T-cell (primary cell): ENCODE measurements around the gene AP2A2. TPM values are rescaled to one million over a fixed set of nuclear protein-coding genes. Genes with fewer than 3 reads are reported as not detected.
A peak's percentile ranks its signal among the peaks of the same experiment; 100 is the strongest.

Experiments
- ATAC-seq, 4 experiments: fragments of 200-7000 bp in 3 of 4; fragments of 150-1000 bp in 1 of 4; cut with Tn5 transposase; replicated peaks in 1 of 4; 1 replicate in 3 of 4; 2 replicates in 1 of 4; pipeline ENCODE4 v1.10.0; 2021; ENCODE audit warnings: moderate library complexity in 3 of 4, mild to moderate bottlenecking in 2 of 4, moderate number of reproducible peaks in 1 of 4
- CTCF ChIA-PET, 2 donors: fragments of 300-600 bp; sonication (Branson Sonifier 250); formaldehyde crosslinking; loops; one replicate each; lab custom pipeline; 2022; ENCODE audit warnings: antibody characterized with exemption in 2 of 2; lab: Charles Lee
- POLR2A ChIA-PET, 2 donors: fragments of 300-600 bp; sonication (Branson Sonifier 250); formaldehyde crosslinking; loops; one replicate each; lab custom pipeline; 2022; ENCODE audit warnings: antibody characterized with exemption in 2 of 2; lab: Charles Lee
- DNase-seq, 35 experiments: peaks; one replicate each; pipeline versions ENCODE4 v3.0.0 to v3.0.0-alpha.2; 2013 to 2023
- H3K27ac ChIP-seq: one replicate; pipeline ENCODE4 v1.5.1; 2013; ENCODE audit warnings: low read length
- H3K27me3 ChIP-seq, 2 experiments: replicated peaks in 1 of 2; 1 replicate in 1 of 2; 2 replicates in 1 of 2; pipeline versions ENCODE4 v1.6.1 to v1.7.0; 2013; ENCODE audit warnings: low read length in 1 of 2, mixed read lengths in 1 of 2; ENCODE audit not compliant: control insufficient read depth in 2 of 2, insufficient read depth in 2 of 2; ENCODE audit errors: extremely low read depth in 1 of 2
- H3K36me3 ChIP-seq, 2 donors: 1 replicate in 1 of 2; 2 replicates in 1 of 2; pipeline versions ENCODE4 v1.6.1 to v1.7.0; 2013; ENCODE audit warnings: low read length in 1 of 2; ENCODE audit not compliant: control insufficient read depth in 2 of 2, insufficient read depth in 1 of 2; ENCODE audit errors: extremely low read depth in 1 of 2
- H3K4me1 ChIP-seq, 2 experiments: 1 replicate in 1 of 2; 2 replicates in 1 of 2; pipeline versions ENCODE4 v1.6.1 to v1.7.0; 2013; ENCODE audit warnings: low read length in 2 of 2, mixed read lengths in 1 of 2; ENCODE audit not compliant: insufficient read depth in 2 of 2, control insufficient read depth in 1 of 2; ENCODE audit errors: extremely low read depth in 1 of 2
- H3K4me3 ChIP-seq, 2 donors: 1 replicate in 1 of 2; 2 replicates in 1 of 2; pipeline versions ENCODE4 v1.5.1 to v1.7.0; 2013; ENCODE audit warnings: mild to moderate bottlenecking in 2 of 2, low read length in 1 of 2, moderate library complexity in 1 of 2; ENCODE audit not compliant: control insufficient read depth in 1 of 2; ENCODE audit errors: extremely low read depth in 1 of 2
- H3K9me3 ChIP-seq: 2 replicates; pipeline ENCODE4 v1.7.0; 2013
- H3K27ac Mint-ChIP-seq, 2 donors: one replicate each; pipeline ENCODE4 v1.8.0; 2020 to 2021; ENCODE audit warnings: mild to moderate bottlenecking in 2 of 2, mixed read lengths in 2 of 2
- H3K27me3 Mint-ChIP-seq, 2 donors: one replicate each; pipeline ENCODE4 v1.8.0; 2021 to 2022; ENCODE audit warnings: mixed read lengths in 2 of 2
- H3K36me3 Mint-ChIP-seq: one replicate; pipeline ENCODE4 v1.8.0; 2021; ENCODE audit warnings: mixed read lengths
- H3K4me1 Mint-ChIP-seq, 3 donors: one replicate each; pipeline ENCODE4 v1.8.0; 2020 to 2022; ENCODE audit warnings: mixed read lengths in 3 of 3, mild to moderate bottlenecking in 1 of 3
- H3K4me3 Mint-ChIP-seq, 3 donors: one replicate each; pipeline ENCODE4 v1.8.0; 2020 to 2022; ENCODE audit warnings: mild to moderate bottlenecking in 3 of 3, mixed read lengths in 3 of 3, moderate library complexity in 3 of 3
- H3K9me3 Mint-ChIP-seq, 3 donors: one replicate each; pipeline ENCODE4 v1.8.0; 2020 to 2022; ENCODE audit warnings: mixed read lengths in 3 of 3
- WGBS: methylation state at CpG from one replicate; pipeline ENCODE4 v1.1.5; 2013; ENCODE audit warnings: missing lambda C conversion rate; ENCODE audit not compliant: insufficient coverage; 5-methylcytosine and 5-hydroxymethylcytosine counted together
- total RNA-seq, 35 experiments: library from RNA in 6 of 35; stranded (reverse) in 6 of 35; fragments of 120-200 nt in 1 of 35; gene quantifications; one replicate each; pipeline versions ENCODE4 v1.2.1 to v1.2.4 and lab custom pipeline; 2013 to 2026

The AP2A2 gene
- total RNA-seq, 5 donors from 2014 or later (not counting 1 experiment from before 2014, with no cell fraction given): 59.6 to 85.3 (median 70.8) TPM

- ATAC-seq (no peak), DNase-seq (no peak)
- Mint-ChIP-seq H3K4me1 (no peaks in the 10 kb centered on the region), H3K9me3 (no peaks in the 10 kb centered on the region), H3K4me3 (no peak overlapping the region), H3K27me3 (peaks cover 3 to 8% of the 10 kb centered on the region in 2 donors), H3K27ac (no peak overlapping the region), H3K36me3 (no peaks in the 10 kb centered on the region)
- no peaks in the 10 kb centered on the region for H3K36me3 ChIP-seq
- ChIA-PET POLR2A (no interaction called here), CTCF (no interaction called here)
- H3K27ac ChIP-seq: no peak overlapping the region
- no peak overlapping the region for H3K4me3 ChIP-seq
- no peaks in the 10 kb centered on the region for H3K4me1 ChIP-seq
- no peaks in the 10 kb centered on the region for H3K9me3 ChIP-seq
- WGBS: 97% methylated on average over 4 of the region's 8 CpGs
- peaks cover 0 to 37% of the 10 kb centered on the region in 2 experiments for H3K27me3 ChIP-seq
These were observed 115.4 kb downstream of the AP2A2 start for GRCh38 chr11:1041149-1041467.

GRCh38 chr11:1041471-1041870, 115.8 kb downstream of the AP2A2 start:
- WGBS: 80% methylated on average over 2 of the region's 9 CpGs
- peak in 1 of 4 experiments; percentile 17 for ATAC-seq
- peaks cover 0 to 37% of the 10 kb centered on the region in 2 experiments for H3K27me3 ChIP-seq
- Mint-ChIP-seq H3K9me3 (no peaks in the 10 kb centered on the region), H3K27me3 (peaks cover 3 to 8% of the 10 kb centered on the region in 2 donors), H3K4me3 (no peak overlapping the region), H3K36me3 (no peaks in the 10 kb centered on the region), H3K27ac (no peak overlapping the region), H3K4me1 (no peaks in the 10 kb centered on the region)
- ChIA-PET POLR2A (no interaction called here), CTCF (no interaction called here)
- H3K9me3 ChIP-seq: no peaks in the 10 kb centered on the region
- no peak overlapping the region for H3K27ac ChIP-seq
- no peak for DNase-seq
- H3K4me3 ChIP-seq: no peak overlapping the region
- H3K36me3 ChIP-seq: no peaks in the 10 kb centered on the region
- no peaks in the 10 kb centered on the region for H3K4me1 ChIP-seq

GRCh38 chr11:1041936-1042608, 116.4 kb downstream of the AP2A2 start:
- no peak overlapping the region for H3K4me3 Mint-ChIP-seq
- no peak overlapping the region for H3K27ac ChIP-seq
- ATAC-seq: no peak
- ChIA-PET CTCF (no interaction called here), POLR2A (no interaction called here)
- no peak overlapping the region for H3K27ac Mint-ChIP-seq
- peaks cover 0 to 34% of the 10 kb centered on the region in 2 experiments for H3K27me3 ChIP-seq
- H3K9me3 ChIP-seq: no peaks in the 10 kb centered on the region
- no peaks in the 10 kb centered on the region for H3K36me3 Mint-ChIP-seq
- no peak overlapping the region for H3K4me3 ChIP-seq
- H3K9me3 Mint-ChIP-seq: no peaks in the 10 kb centered on the region
- WGBS: 84% methylated on average over 14 of the region's 18 CpGs
- no peaks in the 10 kb centered on the region for H3K4me1 Mint-ChIP-seq
- H3K27me3 Mint-ChIP-seq: peaks cover 3 to 11% of the 10 kb centered on the region in 2 donors
- no peak for DNase-seq
- H3K36me3 ChIP-seq: no peaks in the 10 kb centered on the region
- H3K4me1 ChIP-seq: no peaks in the 10 kb centered on the region

GRCh38 chr11:1042626-1043562, 117.2 kb downstream of the AP2A2 start:
- CTCF ChIA-PET: no interaction called here
- 85% methylated on average over 24 of the region's 26 CpGs for WGBS
- POLR2A ChIA-PET: no interaction called here
- Histone ChIP-seq H3K4me3 (no peak overlapping the region), H3K9me3 (no peaks in the 10 kb centered on the region), H3K4me1 (no peaks in the 10 kb centered on the region), H3K27me3 (peaks cover 2 to 36% of the 10 kb centered on the region in 2 experiments), H3K36me3 (no peaks in the 10 kb centered on the region), H3K27ac (no peak overlapping the region)
- no peaks in the 10 kb centered on the region for H3K36me3 Mint-ChIP-seq
- DNase-seq: no peak
- no peak overlapping the region for H3K4me3 Mint-ChIP-seq
- no peak overlapping the region for H3K27ac Mint-ChIP-seq
- ATAC-seq: no peak
- H3K27me3 Mint-ChIP-seq: peaks cover 3 to 17% of the 10 kb centered on the region in 2 donors
- H3K4me1 Mint-ChIP-seq: no peaks in the 10 kb centered on the region
- no peaks in the 10 kb centered on the region for H3K9me3 Mint-ChIP-seq

GRCh38 chr11:1043563-1044096, 118.0 kb downstream of the AP2A2 start:
- Mint-ChIP-seq H3K4me3 (no peak overlapping the region), H3K27ac (no peak overlapping the region), H3K9me3 (no peaks in the 10 kb centered on the region), H3K36me3 (no peaks in the 10 kb centered on the region), H3K4me1 (no peaks in the 10 kb centered on the region), H3K27me3 (peaks cover 6 to 15% of the 10 kb centered on the region in 2 donors)
- DNase-seq (no peak), ATAC-seq (no peak)
- Histone ChIP-seq H3K9me3 (no peaks in the 10 kb centered on the region), H3K4me3 (no peak overlapping the region), H3K27me3 (peaks cover 2 to 42% of the 10 kb centered on the region in 2 experiments), H3K27ac (no peak overlapping the region), H3K36me3 (no peaks in the 10 kb centered on the region), H3K4me1 (no peaks in the 10 kb centered on the region)
- ChIA-PET CTCF (no interaction called here), POLR2A (no interaction called here)
- WGBS: 85% methylated on average over 19 of the region's 20 CpGs

GRCh38 chr11:1044160-1044559, 118.5 kb downstream of the AP2A2 start:
- Mint-ChIP-seq H3K4me1 (no peaks in the 10 kb centered on the region), H3K4me3 (no peak overlapping the region), H3K36me3 (no peaks in the 10 kb centered on the region), H3K9me3 (no peaks in the 10 kb centered on the region), H3K27ac (no peak overlapping the region), H3K27me3 (peaks cover 7 to 16% of the 10 kb centered on the region in 2 donors)
- ChIA-PET CTCF (interaction anchor here in 1 of 2 donors (0.6 kb wide), 1 partner anchor 669 kb away, joined by 3 read pairs; no protein-coding TSS in a partner anchor), POLR2A (no interaction called here)
- peaks cover 2 to 44% of the 10 kb centered on the region in 2 experiments for H3K27me3 ChIP-seq
- no peaks in the 10 kb centered on the region for H3K4me1 ChIP-seq
- ATAC-seq (no peak), DNase-seq (no peak)
- no peaks in the 10 kb centered on the region for H3K36me3 ChIP-seq
- H3K4me3 ChIP-seq: no peak overlapping the region
- no peak overlapping the region for H3K27ac ChIP-seq
- H3K9me3 ChIP-seq: no peaks in the 10 kb centered on the region
- WGBS: 100% methylated on average over 1 of the region's 6 CpGs
